ENCODE results near the gene ITSN2. TPM values are rescaled to one million over a fixed set of nuclear protein-coding genes. Genes with fewer than 3 reads are reported as not detected.

ITSN2 gene
- total RNA-seq, 1 donor from 2014 or later, result 28.6 TPM

DNA sequence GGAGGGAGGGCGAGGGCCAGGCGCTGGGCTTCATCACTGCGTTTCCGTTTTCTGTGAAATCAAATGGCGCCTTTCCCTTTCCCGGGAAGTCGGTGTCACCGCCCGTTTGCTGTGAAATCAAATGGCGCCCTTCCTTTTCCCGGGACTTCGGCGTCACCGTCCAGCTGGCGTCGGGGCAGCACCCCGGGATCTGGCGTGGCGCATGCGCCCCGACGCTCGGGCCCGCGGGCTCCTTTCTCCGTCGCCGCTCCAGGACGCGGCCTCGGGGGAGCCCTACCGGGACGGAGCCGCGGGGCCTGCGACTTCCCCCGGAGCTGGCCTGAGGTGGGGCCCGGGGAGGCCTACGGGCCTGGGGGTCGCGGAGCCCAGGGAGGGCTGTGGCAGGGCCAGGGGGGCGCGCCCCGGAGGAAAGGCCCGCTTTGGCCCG, 185.5 kb downstream of the ITSN2 start, which contains the start of gene FAM228A:
Gene FAM228A, plus strand, starts transcription at position 203 of the 427 bp plus-strand sequence. CDS start 428 bp downstream, outside the sequence.
- H3K4me3 Mint-ChIP-seq (ENCODE audit: unreplicated experiment), result no peak within 1 kb of the TSS
- no peak for DNase-seq (ENCODE audit: low spot score)
- peaks cover 4% of the 10 kb centered on the region for H3K9me3 Mint-ChIP-seq (ENCODE audit: low read depth)
- H3K27me3 Mint-ChIP-seq (ENCODE audit: low read depth), result no peaks in the 10 kb centered on the region
- no peak within 1 kb of the TSS for H3K27ac Mint-ChIP-seq (ENCODE audit: unreplicated experiment)
- H3K4me1 Mint-ChIP-seq (ENCODE audit: low read depth), result no peaks in the 10 kb centered on the region
- TF ChIP-seq, protein P1, sequence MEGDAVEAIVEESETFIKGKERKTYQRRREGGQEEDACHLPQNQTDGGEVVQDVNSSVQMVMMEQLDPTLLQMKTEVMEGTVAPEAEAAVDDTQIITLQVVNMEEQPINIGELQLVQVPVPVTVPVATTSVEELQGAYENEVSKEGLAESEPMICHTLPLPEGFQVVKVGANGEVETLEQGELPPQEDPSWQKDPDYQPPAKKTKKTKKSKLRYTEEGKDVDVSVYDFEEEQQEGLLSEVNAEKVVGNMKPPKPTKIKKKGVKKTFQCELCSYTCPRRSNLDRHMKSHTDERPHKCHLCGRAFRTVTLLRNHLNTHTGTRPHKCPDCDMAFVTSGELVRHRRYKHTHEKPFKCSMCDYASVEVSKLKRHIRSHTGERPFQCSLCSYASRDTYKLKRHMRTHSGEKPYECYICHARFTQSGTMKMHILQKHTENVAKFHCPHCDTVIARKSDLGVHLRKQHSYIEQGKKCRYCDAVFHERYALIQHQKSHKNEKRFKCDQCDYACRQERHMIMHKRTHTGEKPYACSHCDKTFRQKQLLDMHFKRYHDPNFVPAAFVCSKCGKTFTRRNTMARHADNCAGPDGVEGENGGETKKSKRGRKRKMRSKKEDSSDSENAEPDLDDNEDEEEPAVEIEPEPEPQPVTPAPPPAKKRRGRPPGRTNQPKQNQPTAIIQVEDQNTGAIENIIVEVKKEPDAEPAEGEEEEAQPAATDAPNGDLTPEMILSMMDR (IDR thresholded peaks at IDR 0.05), result no peak
- peaks cover 2% of the 10 kb centered on the region for H3K36me3 Mint-ChIP-seq (ENCODE audit: low read depth)

DNA sequence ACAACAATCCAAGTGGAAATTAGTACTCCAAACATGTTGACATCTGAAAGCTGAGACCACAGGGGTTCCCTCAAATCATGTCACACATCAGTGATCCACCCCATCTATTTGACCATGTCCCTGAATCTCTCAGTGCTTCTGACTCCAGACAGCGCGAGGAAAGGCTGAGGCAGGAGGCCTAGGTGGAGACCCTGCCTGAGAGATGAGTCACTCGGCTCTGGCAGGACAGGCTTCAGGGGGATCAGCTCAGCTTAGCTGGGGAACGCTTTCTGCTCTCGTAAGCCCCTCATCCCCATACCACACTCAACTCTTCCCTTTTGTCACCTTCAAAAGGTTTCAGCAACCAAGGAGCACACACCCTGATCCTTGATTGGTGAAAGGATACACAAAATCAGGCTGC, 191.3 kb downstream of the ITSN2 start:
- no peak for DNase-seq (ENCODE audit: low spot score)
- H3K27ac Mint-ChIP-seq (ENCODE audit: unreplicated experiment), result no peak overlapping the region
- no peaks in the 10 kb centered on the region for H3K4me1 Mint-ChIP-seq (ENCODE audit: low read depth)
- no peak overlapping the region for H3K4me3 Mint-ChIP-seq (ENCODE audit: unreplicated experiment)
- H3K9me3 Mint-ChIP-seq (ENCODE audit: low read depth), result peaks cover 3% of the 10 kb centered on the region
- H3K36me3 Mint-ChIP-seq (ENCODE audit: low read depth), result peaks cover 3% of the 10 kb centered on the region
- TF ChIP-seq, protein P1 (IDR thresholded peaks at IDR 0.05), result no peak
- H3K27me3 Mint-ChIP-seq (ENCODE audit: low read depth), result no peaks in the 10 kb centered on the region

DNA sequence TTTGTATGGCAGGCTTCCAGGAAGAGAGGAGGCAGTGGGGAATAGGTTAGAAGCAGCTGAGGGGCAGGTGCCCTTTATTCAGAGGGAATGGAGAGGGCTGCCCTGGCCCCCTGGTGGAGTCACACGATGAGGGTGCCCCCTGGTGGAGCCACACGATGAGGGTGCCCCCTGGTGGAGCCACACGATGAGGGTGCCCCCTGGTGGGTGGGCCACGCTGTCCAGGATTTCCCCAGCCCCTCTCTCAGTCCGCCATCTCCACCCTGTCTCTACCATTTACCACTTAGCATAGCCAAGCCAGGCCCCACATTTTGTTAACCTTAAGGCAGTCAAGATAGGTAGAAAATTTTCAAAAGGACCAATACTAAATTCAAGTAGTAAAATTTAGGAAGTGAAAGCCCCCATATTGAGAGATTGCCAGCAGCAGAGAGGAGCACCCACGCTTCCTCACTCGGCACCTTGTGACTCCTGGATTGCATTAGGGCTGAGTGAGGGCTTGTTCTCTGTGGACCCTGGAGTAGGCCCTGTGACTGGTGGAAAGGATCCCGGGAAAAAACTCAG, 195.8 kb downstream of the ITSN2 start:
- no peak for DNase-seq (ENCODE audit: low spot score)
- Mint-ChIP-seq H3K4me3 (ENCODE audit: unreplicated experiment) (no peak overlapping the region), H3K9me3 (ENCODE audit: low read depth) (peaks cover 8% of the 10 kb centered on the region), H3K27me3 (ENCODE audit: low read depth) (no peaks in the 10 kb centered on the region), H3K27ac (ENCODE audit: unreplicated experiment) (no peak overlapping the region), H3K4me1 (ENCODE audit: low read depth) (no peaks in the 10 kb centered on the region), H3K36me3 (ENCODE audit: low read depth) (peaks cover 20% of the 10 kb centered on the region)
- TF ChIP-seq, protein P1 (IDR thresholded peaks at IDR 0.05), result peak; percentile 65

DNA sequence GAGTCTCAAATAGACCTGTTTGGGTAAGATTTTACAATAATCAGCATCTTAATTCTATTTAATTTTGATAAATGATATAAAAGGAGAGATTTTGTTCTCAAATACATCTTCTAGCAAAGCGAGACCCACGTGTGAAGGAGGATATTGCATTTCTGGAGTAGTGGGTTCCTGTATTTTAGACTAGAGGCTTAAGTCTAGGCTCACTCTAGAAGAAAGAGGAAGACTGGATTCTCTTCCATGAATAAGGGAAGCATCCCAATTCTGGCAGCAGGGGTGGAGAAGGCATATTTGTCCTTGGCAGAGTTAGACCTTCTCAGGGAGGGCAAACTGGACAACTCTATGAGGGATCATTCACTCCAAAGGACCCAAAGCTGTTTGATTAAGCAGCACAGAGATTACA, 196.7 kb downstream of the ITSN2 start:
- DNase-seq (ENCODE audit: low spot score), result no peak
- Mint-ChIP-seq H3K27ac (ENCODE audit: unreplicated experiment) (no peak overlapping the region), H3K4me1 (ENCODE audit: low read depth) (no peaks in the 10 kb centered on the region), H3K27me3 (ENCODE audit: low read depth) (no peaks in the 10 kb centered on the region), H3K4me3 (ENCODE audit: unreplicated experiment) (no peak overlapping the region), H3K9me3 (ENCODE audit: low read depth) (peaks cover 8% of the 10 kb centered on the region), H3K36me3 (ENCODE audit: low read depth) (peaks cover 22% of the 10 kb centered on the region)
- TF ChIP-seq, protein P1 (IDR thresholded peaks at IDR 0.05), result no peak

DNA sequence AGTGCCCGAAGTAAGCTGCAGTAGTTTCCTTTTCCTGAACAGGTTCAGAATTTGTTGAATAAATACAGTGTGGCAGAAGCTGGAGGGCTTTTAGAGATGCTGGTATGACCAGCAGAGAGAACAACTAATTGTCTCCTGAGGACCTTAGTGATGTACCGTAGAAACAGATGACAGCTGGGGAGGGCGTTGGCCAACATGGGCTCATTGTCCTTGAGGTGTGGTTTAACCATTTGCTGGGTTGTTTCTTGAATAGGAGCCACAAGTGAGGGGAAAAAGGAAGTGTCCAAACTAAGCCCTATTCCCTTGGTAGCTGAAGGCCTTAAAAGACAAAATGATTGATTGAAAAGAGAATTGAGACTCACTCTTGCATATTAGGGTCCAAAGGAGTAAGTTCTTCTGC, 197.2 kb downstream of the ITSN2 start:
- Mint-ChIP-seq H3K27ac (ENCODE audit: unreplicated experiment) (no peak overlapping the region), H3K36me3 (ENCODE audit: low read depth) (peaks cover 25% of the 10 kb centered on the region), H3K4me3 (ENCODE audit: unreplicated experiment) (no peak overlapping the region), H3K27me3 (ENCODE audit: low read depth) (no peaks in the 10 kb centered on the region), H3K9me3 (ENCODE audit: low read depth) (peaks cover 8% of the 10 kb centered on the region), H3K4me1 (ENCODE audit: low read depth) (no peaks in the 10 kb centered on the region)
- no peak for DNase-seq (ENCODE audit: low spot score)
- TF ChIP-seq, protein P1 (IDR thresholded peaks at IDR 0.05), result no peak

Measured in chondrocyte (in vitro differentiated cells).